HL-60 (cell line): ENCODE results near the gene NKAPL.

ENCODE experiments used
- DNase-seq, 2 experiments: peaks; one replicate each; pipeline ENCODE4 v3.0.0-alpha.2; 2010 to 2020; ENCODE audit warnings: low read depth in 1 of 2, low spot score in 1 of 2
- H3K27ac ChIP-seq: fragments of 250-450 bp; sonication (Bioruptor Pico); replicated peaks from 2 replicates; pipeline ENCODE4 v1.5.1; 2020; ENCODE audit warnings: mild to moderate bottlenecking, moderate library complexity
- H3K27me3 ChIP-seq: fragments of 250-450 bp; sonication (Bioruptor Pico); 2 replicates; pipeline ENCODE4 v1.5.1; 2021; ENCODE audit warnings: mild to moderate bottlenecking, moderate library complexity; ENCODE audit not compliant: insufficient read depth, poor library complexity, severe bottlenecking
- H3K4me3 ChIP-seq: replicated peaks from 2 replicates; pipeline ENCODE4 v1.5.1; 2011; ENCODE audit warnings: mild to moderate bottlenecking, control low read depth, low read length; ENCODE audit not compliant: insufficient read depth
- CTCF ChIP-seq: IDR thresholded peaks from one replicate; pipeline ENCODE4 v1.5.1; 2011; ENCODE audit warnings: low read length, control low read depth, inconsistent platforms; ENCODE audit not compliant: insufficient read depth
- GABPA ChIP-seq: IDR thresholded peaks from 2 replicates; pipeline ENCODE4 v1.6.1; 2012; ENCODE audit warnings: low read depth
- POLR2AphosphoS5 ChIP-seq: IDR thresholded peaks from 2 replicates; pipeline ENCODE4 v1.6.1; 2012; ENCODE audit warnings: low read depth
- REST ChIP-seq: IDR thresholded peaks from 2 replicates; pipeline ENCODE4 v1.6.1; 2012; ENCODE audit warnings: low read depth; ENCODE audit not compliant: insufficient replicate concordance
- SPI1 ChIP-seq: IDR thresholded peaks from 2 replicates; pipeline ENCODE4 v1.6.1; 2012; ENCODE audit warnings: low read depth, mild to moderate bottlenecking, borderline replicate concordance

The NKAPL gene

DNA sequence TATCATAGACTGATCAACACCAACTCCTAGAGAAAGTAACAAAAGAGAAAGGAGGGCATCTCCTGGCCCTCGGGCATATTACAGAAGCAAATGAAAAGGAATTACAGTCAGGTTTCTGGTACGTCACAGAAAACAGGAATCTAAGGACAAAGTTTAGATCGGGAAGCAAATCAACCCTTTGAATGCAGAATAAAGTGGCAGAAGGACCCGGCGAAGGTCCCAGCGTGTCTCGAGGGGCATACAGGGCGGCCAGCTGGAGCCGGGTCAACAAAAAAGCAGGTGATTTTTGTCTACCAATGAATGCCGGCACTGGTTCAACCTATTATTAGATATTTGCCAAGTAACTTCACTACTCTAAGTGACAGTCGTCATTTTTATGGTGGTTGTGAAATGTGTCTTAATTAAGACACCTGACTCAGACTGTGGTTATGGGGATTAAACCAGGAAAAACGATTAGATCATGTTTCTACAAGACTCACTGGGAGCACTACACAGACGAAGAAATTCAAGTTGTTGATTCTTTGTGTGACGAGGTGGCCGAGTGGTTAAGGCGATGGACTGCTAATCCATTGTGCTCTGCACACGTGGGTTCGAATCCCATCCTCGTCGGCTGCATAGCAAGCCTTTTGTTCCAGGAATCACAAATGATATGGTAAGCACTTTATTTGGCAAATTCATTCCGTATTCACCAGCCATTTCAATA is 46.4 kb upstream of the NKAPL start:
- TF ChIP-seq POLR2AphosphoS5: no peak
- no peak for TF ChIP-seq REST
- no peak for TF ChIP-seq CTCF
- no peak for TF ChIP-seq SPI1
- TF ChIP-seq GABPA: no peak
- peak; percentile 52 to 68 for DNase-seq
- Histone ChIP-seq H3K27ac (peak overlapping the region; percentile 30), H3K4me3 (peak overlapping the region; percentile 47), H3K27me3 (no peaks in the 10 kb centered on the region)

DNA sequence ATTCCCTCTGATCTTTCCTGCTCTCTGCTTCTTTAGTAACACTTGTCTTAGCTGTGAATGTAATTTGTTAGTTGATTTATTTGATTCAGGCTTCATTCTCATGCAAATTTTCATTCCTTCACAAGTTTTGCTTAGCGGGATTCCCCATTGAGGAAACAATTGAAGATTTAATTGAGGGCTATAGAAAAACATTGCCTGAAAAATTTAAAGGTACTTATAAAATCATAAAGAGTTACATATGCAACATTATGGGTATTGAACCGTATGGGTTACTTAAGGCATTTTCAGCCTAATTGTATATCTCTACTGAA is 45.9 kb upstream of the NKAPL start:
- Histone ChIP-seq H3K27me3 (no peaks in the 10 kb centered on the region), H3K4me3 (no peak overlapping the region; the same call in 1 of the 2 replicates), H3K27ac (no peak overlapping the region)
- TF ChIP-seq GABPA: no peak
- TF ChIP-seq CTCF: no peak
- TF ChIP-seq SPI1: no peak
- no peak for TF ChIP-seq POLR2AphosphoS5
- no peak for TF ChIP-seq REST
- DNase-seq: no peak

DNA sequence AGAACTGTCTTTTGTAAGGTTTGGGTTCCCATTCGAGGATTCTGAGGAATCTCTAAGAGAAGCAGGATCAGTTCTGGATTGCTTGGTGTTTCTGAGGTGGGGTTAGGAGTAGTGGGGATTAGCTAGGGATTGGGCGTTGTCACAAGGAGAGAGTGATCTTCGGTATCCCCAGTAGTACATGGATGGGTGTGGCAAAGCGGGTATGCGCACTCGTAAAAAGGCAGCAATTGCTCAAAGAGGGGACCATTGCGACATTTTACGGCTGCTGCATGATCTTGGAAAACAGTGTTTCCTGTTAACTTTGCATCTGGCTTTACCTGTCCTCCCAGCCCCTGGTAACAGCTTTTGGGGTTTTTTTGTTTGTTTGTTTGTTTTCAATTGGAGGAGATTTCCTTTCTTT is 43.7 kb upstream of the NKAPL start:
- H3K27me3 ChIP-seq: no peaks in the 10 kb centered on the region
- DNase-seq: no peak
- TF ChIP-seq SPI1: no peak
- TF ChIP-seq POLR2AphosphoS5: no peak
- no peak for TF ChIP-seq REST
- TF ChIP-seq GABPA: no peak
- TF ChIP-seq CTCF: no peak

More for the DNA sequence above, 43.7 kb upstream of the NKAPL start:
- H3K4me3 ChIP-seq: no peak overlapping the region
- H3K27ac ChIP-seq: no peak overlapping the region
